AG09319 (cell line): Measurements from ENCODE around the gene FOXP4.

Source experiments
- DNase-seq: peaks from one replicate; pipeline ENCODE4 v3.0.0-alpha.2; 2010; ENCODE audit warnings: low read depth; ENCODE audit errors: extremely low read depth
- CTCF ChIP-seq: IDR thresholded peaks from 2 replicates; pipeline ENCODE4 v1.5.1; 2011; ENCODE audit warnings: low read depth, mild to moderate bottlenecking, inconsistent platforms, low read length, moderate library complexity

The FOXP4 gene

GRCh38 chr6:41512146-41512701 lies 34.0 kb upstream of the FOXP4 start:
- DNase-seq, result no peak

GRCh38 chr6:41515995-41516394 lies 30.2 kb upstream of the FOXP4 start:
- no peak for TF ChIP-seq CTCF
- DNase-seq, result no peak

More at GRCh38 chr6:41512146-41512701, 34.0 kb upstream of the FOXP4 start:
- no peak for TF ChIP-seq CTCF

- DNase-seq, result no peak
- no peak for TF ChIP-seq CTCF
Observed at GRCh38 chr6:41518118-41518517, 28.1 kb upstream of the FOXP4 start.

- no peak for TF ChIP-seq CTCF
- DNase-seq, result no peak
Observed at GRCh38 chr6:41519305-41519744, 26.9 kb upstream of the FOXP4 start.

- no peak for TF ChIP-seq CTCF
- no peak for DNase-seq
Observed at GRCh38 chr6:41519745-41520699, 26.2 kb upstream of the FOXP4 start.

- no peak for DNase-seq
- no peak for TF ChIP-seq CTCF
Observed at GRCh38 chr6:41522780-41523548, 23.2 kb upstream of the FOXP4 start.
